HepG2 (cell line): Measurements from ENCODE around the gene EPC1. TPM values are rescaled to one million over a fixed set of nuclear protein-coding genes. Genes with fewer than 3 reads are reported as not detected.

Experiments
- ATAC-seq: fragments of 200-7000 bp; cut with Tn5 transposase; 3 replicates; pipeline ENCODE4 v1.9.1; 2020; ENCODE audit warnings: mild to moderate bottlenecking, moderate library complexity
- BruUV-seq: library from RNA; stranded (reverse); fragments of 400-500 nt; replicated peaks from 2 replicates; lab custom pipeline; 2021; lab: Mats Ljungman, UMichigan
- CTCF ChIA-PET: fragments of 300-600 bp; formaldehyde crosslinking; extraction: SDS; loops from one replicate; lab custom pipeline; 2021; ENCODE audit warnings: low total read pairs, inconsistent platforms, low intra/inter-chr PET ratio; lab: Yijun Ruan, JAX
- POLR2A ChIA-PET: fragments of 350-600 bp; sonication (Branson Sonifier 250); formaldehyde crosslinking; loops from one replicate; lab custom pipeline; 2020; ENCODE audit warnings: antibody characterized with exemption, inconsistent platforms; lab: Yijun Ruan, JAX
- DNase-seq: peaks from one replicate; pipeline ENCODE4 v3.0.0-alpha.2; 2015; ENCODE audit warnings: low spot score
- FAIRE-seq: peaks from 3 replicates; lab custom pipeline; 2011; peaks lifted over from hg19 to GRCh38; lab: Jason Lieb, UNC
- H2AFZ ChIP-seq: one replicate; pipeline ENCODE4 v1.6.1; 2011; ENCODE audit warnings: low read length, inconsistent platforms
- H3K27ac ChIP-seq: fragments of 300-600 bp; 3 replicates; pipeline ENCODE4 v1.8.0; 2011; ENCODE audit warnings: mixed run types, mild to moderate bottlenecking, mixed read lengths, low read length, inconsistent platforms; ENCODE audit not compliant: insufficient read depth; ENCODE audit errors: extremely low read length
- H3K27me3 ChIP-seq, 2 experiments: fragments of 200-600 bp in 1 of 2; 2 replicates in 1 of 2; 3 replicates in 1 of 2; pipeline versions ENCODE4 v1.6.0 to v1.8.0; 2011; ENCODE audit warnings: low read length in 2 of 2, mild to moderate bottlenecking in 2 of 2, moderate library complexity in 2 of 2, inconsistent platforms in 1 of 2; ENCODE audit not compliant: insufficient read depth in 2 of 2, control insufficient read depth in 1 of 2
- H3K36me3 ChIP-seq, 2 experiments: fragments of 200-600 bp in 1 of 2; replicated peaks in 1 of 2; 2 replicates in 1 of 2; 3 replicates in 1 of 2; pipeline versions ENCODE4 v1.5.1 to v1.8.0; 2011; ENCODE audit warnings: low read length in 2 of 2, inconsistent platforms in 1 of 2; ENCODE audit not compliant: insufficient read depth in 2 of 2, control insufficient read depth in 1 of 2
- H3K4me1 ChIP-seq: 2 replicates; pipeline ENCODE4 v1.5.1; 2012; ENCODE audit warnings: low read length, inconsistent platforms; ENCODE audit not compliant: insufficient read depth
- H3K4me2 ChIP-seq: 2 replicates; pipeline ENCODE4 v1.6.0; 2011; ENCODE audit warnings: low read depth, low read length, inconsistent platforms
- H3K4me3 ChIP-seq, 3 experiments: fragments of 200-600 bp in 1 of 3; sonication (generic), shearing (Covaris generic) in 1 of 3; replicated peaks in 1 of 3; 2 replicates each; pipeline ENCODE4 v1.5.1; 2011 to 2016; ENCODE audit warnings: low read length in 3 of 3, inconsistent platforms in 2 of 3, low read depth in 2 of 3, mild to moderate bottlenecking in 2 of 3, control low read depth in 1 of 3, mixed read lengths in 1 of 3; ENCODE audit not compliant: insufficient read depth in 1 of 3
- H3K79me2 ChIP-seq: one replicate; pipeline ENCODE4 v1.6.1; 2011; ENCODE audit warnings: low read length, inconsistent platforms; ENCODE audit not compliant: insufficient read depth
- H3K9ac ChIP-seq: 2 replicates; pipeline ENCODE4 v1.6.0; 2011; ENCODE audit warnings: mild to moderate bottlenecking, low read depth, low read length, inconsistent platforms; ENCODE audit not compliant: insufficient read depth
- H3K9me3 ChIP-seq: 2 replicates; pipeline ENCODE4 v1.5.1; 2012; ENCODE audit warnings: mild to moderate bottlenecking, low read length
- H4K20me1 ChIP-seq: 2 replicates; pipeline ENCODE4 v1.6.0; 2011; ENCODE audit warnings: inconsistent platforms, mild to moderate bottlenecking, low read length, moderate library complexity; ENCODE audit not compliant: insufficient read depth
- ARNT2 ChIP-seq: sonication (generic); formaldehyde crosslinking; IDR thresholded peaks from 2 replicates; pipeline ENCODE4 v1.8.0; 2022; ENCODE audit warnings: mild to moderate bottlenecking, low read depth, missing genetic modification reagents, moderate library complexity
- ATAD3A ChIP-seq: sonication (generic); formaldehyde crosslinking; IDR thresholded peaks from 2 replicates; pipeline ENCODE4 v1.4.0; 2020; ENCODE audit warnings: missing genetic modification reagents
- BRF2 ChIP-seq: sonication (generic); formaldehyde crosslinking; IDR thresholded peaks from 2 replicates; pipeline ENCODE4 v1.8.1; 2022; ENCODE audit warnings: mild to moderate bottlenecking, missing genetic modification reagents
- HNF4A ChIP-seq: sonication (generic); formaldehyde crosslinking; IDR thresholded peaks from 2 replicates; pipeline ENCODE4 v1.4.0; 2020; ENCODE audit warnings: missing genetic modification reagents
- LBX2 ChIP-seq: sonication (generic); formaldehyde crosslinking; IDR thresholded peaks from 2 replicates; pipeline ENCODE4 v1.5.0; 2020; ENCODE audit warnings: missing genetic modification reagents, mild to moderate bottlenecking, borderline replicate concordance
- PCBP2 ChIP-seq: fragments of 200-400 bp; formaldehyde crosslinking; optimal IDR thresholded peaks from 2 replicates; pipeline ENCODE3; 2018; ENCODE audit warnings: low read length, low read depth; ENCODE audit not compliant: poor library complexity, severe bottlenecking
- SMARCC2 ChIP-seq: fragments of 450-650 bp; IDR thresholded peaks from 2 replicates; pipeline ENCODE4 v1.6.1; 2017; ENCODE audit warnings: antibody characterized with exemption, mild to moderate bottlenecking
- ZBTB38 ChIP-seq: sonication (generic); formaldehyde crosslinking; IDR thresholded peaks from 2 replicates; pipeline ENCODE4 v1.5.1; 2020; ENCODE audit warnings: mild to moderate bottlenecking, missing genetic modification reagents
- ZFP1 ChIP-seq: IDR thresholded peaks from 2 replicates; pipeline ENCODE4 v1.6.1; 2016
- ZMAT5 ChIP-seq: sonication (generic); formaldehyde crosslinking; IDR thresholded peaks from 2 replicates; pipeline ENCODE4 v1.5.0; 2020; ENCODE audit warnings: mild to moderate bottlenecking, low read depth, missing genetic modification reagents, borderline replicate concordance
- ZNF296 ChIP-seq: sonication (generic); formaldehyde crosslinking; conservative IDR thresholded peaks from 2 replicates; pipeline ENCODE4 v1.5.0; 2020; ENCODE audit warnings: mild to moderate bottlenecking, missing genetic modification reagents
- ZNF549 ChIP-seq: sonication (generic); formaldehyde crosslinking; IDR thresholded peaks from 2 replicates; pipeline ENCODE4 v1.5.0; 2020; ENCODE audit warnings: missing genetic modification reagents
- WGBS: methylation state at CpG from one replicate; pipeline ENCODE4 v1.1.6; 2017; ENCODE audit warnings: low lambda C conversion rate; 5-methylcytosine and 5-hydroxymethylcytosine counted together
- in situ Hi-C: cut with HindIII; loops from 2 replicates; pipeline ENCODE4 v1.10.0; 2017; ENCODE audit warnings: low pct_unique_long_range_greater_than_20kb; ENCODE audit not compliant: extremely low pct_ligation_motif_present
- intact Hi-C: fragments of 100-400 bp; cut with micrococcal nuclease; formaldehyde crosslinking; loops from one replicate; pipeline ENCODE4 v1.10.0; 2022; ENCODE audit not compliant: unreplicated experiment
- polyA plus RNA-seq, 8 experiments: library from polyadenylated mRNA; depleted of rRNA in 3 of 8; stranded (reverse) in 7 of 8; unstranded in 1 of 8; fragments of >200 nt; fragmentation: Illumina TruSeq in 4 of 8; extraction: Trizol in 4 of 8; gene quantifications; 2 replicates each; pipeline versions ENCODE4 v1.2.1 to v1.2.3, GENCODE V29; 2011 to 2016; ENCODE audit warnings: low read depth in 4 of 8, missing spikeins in 1 of 8, mixed read lengths in 1 of 8; ENCODE audit not compliant: insufficient read depth in 1 of 8
- total RNA-seq, 5 experiments: library from RNA; depleted of rRNA; stranded (reverse); fragments of >200 nt; fragmentation: Illumina TruSeq; extraction: Trizol; gene quantifications; 2 replicates each; pipeline ENCODE4 v1.2.3, GENCODE V29; 2016; ENCODE audit warnings: low read depth in 1 of 5
- TF ChIP-seq, protein P1 (sequence below): sonication (generic); formaldehyde crosslinking; conservative IDR thresholded peaks from 2 replicates; pipeline ENCODE4 v1.8.0; 2022; ENCODE audit warnings: low read depth, missing genetic modification reagents

Gene EPC1
- total and polyA plus RNA-seq, 2 of the 13 experiments (the other 11 are each of a cell fraction or from before 2014, with no cell fraction given), result 28.7 to 44.2 TPM

- no peak overlapping the region for H3K4me3 ChIP-seq
- H3K4me1 ChIP-seq, result no peaks in the 10 kb centered on the region
- no peak overlapping the region for H3K4me2 ChIP-seq
- no peak overlapping the region for H3K9ac ChIP-seq
- FAIRE-seq, result no peak
- no peak overlapping the region for H2AFZ ChIP-seq
- no peaks in the 10 kb centered on the region for H3K36me3 ChIP-seq
- no peak for DNase-seq
- intact Hi-C loops (no loop called here), in situ Hi-C loops (no loop called here)
- BruUV-seq, result no TSS peak
- no peaks in the 10 kb centered on the region for H3K79me2 ChIP-seq
- no peak overlapping the region for H3K27ac ChIP-seq
- no peaks in the 10 kb centered on the region for H3K9me3 ChIP-seq
- H3K27me3 ChIP-seq, result 0 out of 5 replicates have a peak, but pooled peaks cover 0 to 4% of the 10 kb centered on the region in 2 experiments
- TF ChIP-seq ATAD3A (CRISPR knock-in tag), result no peak
- no peak for TF ChIP-seq SMARCC2
- no peak for TF ChIP-seq ZFP1 (CRISPR knock-in tag)
- TF ChIP-seq PCBP2, result no peak
- TF ChIP-seq ZNF296, result no peak
- no peak for TF ChIP-seq LBX2
- no peak for TF ChIP-seq BRF2 (CRISPR knock-in tag)
- no peak for TF ChIP-seq ZBTB38
- TF ChIP-seq, protein P1, sequence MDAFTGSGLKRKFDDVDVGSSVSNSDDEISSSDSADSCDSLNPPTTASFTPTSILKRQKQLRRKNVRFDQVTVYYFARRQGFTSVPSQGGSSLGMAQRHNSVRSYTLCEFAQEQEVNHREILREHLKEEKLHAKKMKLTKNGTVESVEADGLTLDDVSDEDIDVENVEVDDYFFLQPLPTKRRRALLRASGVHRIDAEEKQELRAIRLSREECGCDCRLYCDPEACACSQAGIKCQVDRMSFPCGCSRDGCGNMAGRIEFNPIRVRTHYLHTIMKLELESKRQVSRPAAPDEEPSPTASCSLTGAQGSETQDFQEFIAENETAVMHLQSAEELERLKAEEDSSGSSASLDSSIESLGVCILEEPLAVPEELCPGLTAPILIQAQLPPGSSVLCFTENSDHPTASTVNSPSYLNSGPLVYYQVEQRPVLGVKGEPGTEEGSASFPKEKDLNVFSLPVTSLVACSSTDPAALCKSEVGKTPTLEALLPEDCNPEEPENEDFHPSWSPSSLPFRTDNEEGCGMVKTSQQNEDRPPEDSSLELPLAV, result no peak
- no peak for TF ChIP-seq ZMAT5 (CRISPR knock-in tag)
- TF ChIP-seq ARNT2, result no peak
- no peak for TF ChIP-seq ZNF549 (CRISPR knock-in tag)
- no peak for TF ChIP-seq HNF4A (CRISPR knock-in tag)
- POLR2A ChIA-PET, result no interaction called here
- CTCF ChIA-PET, result no interaction called here
- no peak for ATAC-seq
- H4K20me1 ChIP-seq, result no peaks in the 10 kb centered on the region
- WGBS, result 16% methylated on average over 1 of the region's 1 CpG
These were observed 106.5 kb downstream of the EPC1 start for GRCh38 chr10:32240471-32240870.
